HCT116 (cell line): Measurements from ENCODE around the gene APPL2. TPM values are rescaled to one million over a fixed set of nuclear protein-coding genes. Genes with fewer than 3 reads are reported as not detected.

Experiments
- ATAC-seq: fragments of 200-7000 bp; cut with Tn5 transposase; 2 replicates; pipeline ENCODE4 v1.9.1; 2020; ENCODE audit warnings: mild to moderate bottlenecking, moderate library complexity
- BruUV-seq: library from RNA; stranded (reverse); fragments of 400-500 nt; replicated peaks from 2 replicates; lab custom pipeline; 2021; lab: Mats Ljungman, UMichigan
- CTCF ChIA-PET: fragments of 300-600 bp; sonication (Branson Sonifier 250); formaldehyde crosslinking; loops from one replicate; lab custom pipeline; 2021; ENCODE audit warnings: antibody characterized with exemption; lab: Charles Lee
- POLR2A ChIA-PET: fragments of 300-600, 350-600 bp; sonication (Branson Sonifier 250); formaldehyde crosslinking; loops from one replicate; lab custom pipeline; 2021; ENCODE audit warnings: antibody characterized with exemption; lab: Charles Lee
- RAD21 ChIA-PET, 2 experiments: fragments of 300-600 bp; sonication (Branson Sonifier 250); formaldehyde crosslinking; loops; one replicate each; lab custom pipeline; 2023; ENCODE audit warnings: low total read pairs in 2 of 2; ENCODE audit not compliant: uncharacterized antibody in 2 of 2, unreplicated experiment in 2 of 2, low non-redundant PET in 1 of 2; lab: Charles Lee
- DNase-seq: peaks from one replicate; pipeline ENCODE4 v3.0.0-alpha.2; 2010; ENCODE audit warnings: low read depth, low spot score
- H2AFZ ChIP-seq: fragments of 200-600 bp; shearing (Covaris generic), sonication (generic); 2 replicates; pipeline ENCODE4 v1.6.1; 2017; ENCODE audit warnings: low read depth, mixed run types, mixed read lengths, antibody characterized with exemption, low read length; ENCODE audit not compliant: poor library complexity, severe bottlenecking
- H3K27ac ChIP-seq: 2 replicates; pipeline ENCODE4 v1.5.1; 2012; ENCODE audit warnings: low read depth, low read length
- H3K27me3 ChIP-seq: fragments of 200-600 bp; sonication (generic); 2 replicates; pipeline ENCODE4 v1.6.1; 2016; ENCODE audit warnings: mixed run types, low read length, mixed read lengths; ENCODE audit not compliant: insufficient read depth
- H3K36me3 ChIP-seq, 2 experiments: fragments of 200-500 bp in 1 of 2; fragments of 200-600 bp in 1 of 2; sonication (Bioruptor generic) in 1 of 2; sonication (generic) in 1 of 2; 2 replicates each; pipeline versions ENCODE4 v1.5.1 to v1.6.1; 2014 to 2016; ENCODE audit warnings: low read length in 2 of 2, inconsistent platforms in 1 of 2, mixed read lengths in 1 of 2, mixed run types in 1 of 2; ENCODE audit not compliant: insufficient read depth in 2 of 2, control insufficient read depth in 1 of 2
- H3K4me1 ChIP-seq, 2 experiments: fragments of 200-600 bp in 1 of 2; sonication (generic) in 1 of 2; 2 replicates each; pipeline versions ENCODE4 v1.5.1 to v1.6.1; 2012 to 2017; ENCODE audit warnings: low read length in 2 of 2, inconsistent platforms in 1 of 2, mild to moderate bottlenecking in 1 of 2, mixed read lengths in 1 of 2, mixed run types in 1 of 2, moderate library complexity in 1 of 2; ENCODE audit not compliant: insufficient read depth in 2 of 2, control insufficient read depth in 1 of 2
- H3K4me2 ChIP-seq: fragments of 200-600 bp; sonication (generic); 2 replicates; pipeline ENCODE4 v1.6.1; 2017; ENCODE audit warnings: mixed run types, low read length, mixed read lengths
- H3K4me3 ChIP-seq, 2 experiments: fragments of 200-600 bp in 1 of 2; sonication (generic) in 1 of 2; replicated peaks in 1 of 2; 2 replicates each; pipeline ENCODE4 v1.5.1; 2011 to 2016; ENCODE audit warnings: low read length in 2 of 2, control low read depth in 1 of 2, low read depth in 1 of 2, mild to moderate bottlenecking in 1 of 2, mixed read lengths in 1 of 2, mixed run types in 1 of 2
- H3K79me2 ChIP-seq: fragments of 200-600 bp; sonication (generic); 2 replicates; pipeline ENCODE4 v1.6.1; 2017; ENCODE audit warnings: mild to moderate bottlenecking, mixed run types, low read length, moderate library complexity, mixed read lengths; ENCODE audit not compliant: insufficient read depth
- H3K9ac ChIP-seq: fragments of 200-600 bp; sonication (generic); 2 replicates; pipeline ENCODE4 v1.6.1; 2016; ENCODE audit warnings: low read length, mixed read lengths
- H3K9me2 ChIP-seq: fragments of 200-600 bp; sonication (generic), shearing (Covaris generic); 2 replicates; pipeline ENCODE4 v1.6.1; 2017; ENCODE audit warnings: mixed run types, mild to moderate bottlenecking, moderate library complexity; ENCODE audit not compliant: insufficient read depth
- H3K9me3 ChIP-seq, 2 experiments: fragments of 200-500 bp in 1 of 2; fragments of 200-600 bp in 1 of 2; sonication (Bioruptor generic) in 1 of 2; sonication (generic) in 1 of 2; 2 replicates each; pipeline ENCODE4 v1.6.1; 2014 to 2017; ENCODE audit warnings: low read length in 2 of 2, mixed read lengths in 2 of 2, inconsistent platforms in 1 of 2, low read depth in 1 of 2, mild to moderate bottlenecking in 1 of 2, mixed run types in 1 of 2, moderate library complexity in 1 of 2; ENCODE audit not compliant: control insufficient read depth in 1 of 2, insufficient read depth in 1 of 2
- H4K20me1 ChIP-seq: fragments of 200-600 bp; sonication (generic), shearing (Covaris generic); 2 replicates; pipeline ENCODE4 v1.6.1; 2017; ENCODE audit warnings: mixed run types, mild to moderate bottlenecking, moderate library complexity; ENCODE audit not compliant: insufficient read depth
- ATF3 ChIP-seq: IDR thresholded peaks from 2 replicates; pipeline ENCODE4 v1.6.1; 2012
- CBX3 ChIP-seq: IDR thresholded peaks from 2 replicates; pipeline ENCODE4 v1.6.1; 2012; ENCODE audit warnings: low read depth
- CEBPB ChIP-seq: IDR thresholded peaks from 2 replicates; pipeline ENCODE4 v1.6.1; 2012; ENCODE audit warnings: low read depth
- EGR1 ChIP-seq: IDR thresholded peaks from 2 replicates; pipeline ENCODE4 v1.6.1; 2012; ENCODE audit warnings: low read depth
- EZH2 ChIP-seq: fragments of 200-600 bp; sonication (generic); IDR thresholded peaks from 2 replicates; pipeline ENCODE4 v1.6.1; 2017; ENCODE audit warnings: antibody characterized with exemption, mixed run types
- JUND ChIP-seq: IDR thresholded peaks from 2 replicates; pipeline ENCODE4 v1.6.1; 2012
- REST ChIP-seq: IDR thresholded peaks from 2 replicates; pipeline ENCODE4 v1.6.1; 2012; ENCODE audit warnings: low read depth
- SP1 ChIP-seq: IDR thresholded peaks from 2 replicates; pipeline ENCODE4 v1.6.1; 2012; ENCODE audit warnings: low read depth
- ZFX ChIP-seq: fragments of 450-650 bp; IDR thresholded peaks from 2 replicates; pipeline ENCODE4 v1.6.1; 2017
- intact Hi-C: fragments of 100-400 bp; cut with micrococcal nuclease; formaldehyde crosslinking; loops from 2 replicates; pipeline ENCODE4 v1.10.0; 2022
- total RNA-seq: library from RNA; stranded (reverse); gene quantifications from one replicate; pipeline ENCODE4 v1.2.1, GENCODE V29; 2021; ENCODE audit not compliant: unreplicated experiment

APPL2 gene
- total RNA-seq, 1 experiment from 2014 or later, result 22.6 TPM

GRCh38 chr12:105175397-105175990, 60.5 kb downstream of the APPL2 start:
- no TSS peak for BruUV-seq
- Histone ChIP-seq H3K27ac (no peak overlapping the region), H2AFZ (no peak overlapping the region), H3K27me3 (no peaks in the 10 kb centered on the region), H3K9me3 (no peaks in the 10 kb centered on the region), H3K36me3 (no peaks in the 10 kb centered on the region; a peak in 1 of 4 replicates), H3K79me2 (no peaks in the 10 kb centered on the region), H3K4me3 (no peak overlapping the region), H3K4me1 (no peaks in the 10 kb centered on the region), H3K4me2 (no peak overlapping the region), H3K9ac (no peak overlapping the region), H3K9me2 (no peaks in the 10 kb centered on the region), H4K20me1 (no peaks in the 10 kb centered on the region)
- intact Hi-C loops, result no loop called here
- ChIA-PET POLR2A (no interaction called here), RAD21 (no interaction called here), CTCF (no interaction called here)
- DNase-seq (no peak), ATAC-seq (no peak)
- no peak for TF ChIP-seq CBX3
- no peak for TF ChIP-seq EZH2
- TF ChIP-seq REST, result no peak
- TF ChIP-seq JUND, result no peak
- no peak for TF ChIP-seq EGR1
- TF ChIP-seq ZFX, result no peak
- no peak for TF ChIP-seq ATF3
- TF ChIP-seq CEBPB, result no peak
- no peak for TF ChIP-seq SP1
